H9 (cell line): Measurements from ENCODE around the gene GRID1. TPM values are rescaled to one million over a fixed set of nuclear protein-coding genes. Genes with fewer than 3 reads are reported as not detected.

Source experiments
- DNase-seq: peaks from one replicate; pipeline ENCODE4 v3.0.0-alpha.2; 2017
- H2AFZ ChIP-seq: one replicate; pipeline ENCODE4 v1.6.1; 2013; ENCODE audit warnings: mild to moderate bottlenecking, low read length, control low read depth, moderate library complexity
- H2AK5ac ChIP-seq: 2 replicates; pipeline ENCODE4 v1.6.1; 2013; ENCODE audit warnings: low read length, control low read depth, mixed read lengths; ENCODE audit not compliant: insufficient read length
- H2BK120ac ChIP-seq: one replicate; pipeline ENCODE4 v1.6.1; 2013; ENCODE audit warnings: low read depth, mild to moderate bottlenecking, low read length, control low read depth, inconsistent platforms; ENCODE audit not compliant: poor library complexity, severe bottlenecking
- H2BK12ac ChIP-seq: 2 replicates; pipeline ENCODE4 v1.6.1; 2013; ENCODE audit warnings: low read length, control low read depth, mixed read lengths, low read depth; ENCODE audit not compliant: insufficient read length
- H2BK15ac ChIP-seq: 2 replicates; pipeline ENCODE4 v1.6.1; 2013; ENCODE audit warnings: low read depth, low read length, control low read depth
- H2BK20ac ChIP-seq: one replicate; pipeline ENCODE4 v1.6.1; 2013; ENCODE audit warnings: low read depth, mild to moderate bottlenecking, low read length, control low read depth, inconsistent platforms; ENCODE audit not compliant: poor library complexity, severe bottlenecking
- H2BK5ac ChIP-seq: 2 replicates; pipeline ENCODE4 v1.6.1; 2013; ENCODE audit warnings: low read length, control low read depth, mixed read lengths; ENCODE audit not compliant: insufficient read length
- H3K14ac ChIP-seq: 2 replicates; pipeline ENCODE4 v1.6.1; 2013; ENCODE audit warnings: low read length, control low read depth; ENCODE audit not compliant: insufficient read depth
- H3K18ac ChIP-seq: 2 replicates; pipeline ENCODE4 v1.6.1; 2013; ENCODE audit warnings: low read depth, mild to moderate bottlenecking, mixed read lengths, low read length, control low read depth; ENCODE audit not compliant: insufficient read length
- H3K23ac ChIP-seq: 2 replicates; pipeline ENCODE4 v1.6.1; 2013; ENCODE audit warnings: low read length, control low read depth, mixed read lengths, low read depth; ENCODE audit not compliant: insufficient read length
- H3K23me2 ChIP-seq: 2 replicates; pipeline ENCODE4 v1.6.1; 2013; ENCODE audit warnings: low read depth, mild to moderate bottlenecking, mixed read lengths, low read length, control low read depth; ENCODE audit not compliant: insufficient read length, poor library complexity, severe bottlenecking
- H3K27ac ChIP-seq: 2 replicates; pipeline ENCODE4 v1.5.1; 2013; ENCODE audit warnings: low read length, control low read depth, mixed read lengths, low read depth; ENCODE audit not compliant: insufficient read length
- H3K27me3 ChIP-seq: 2 replicates; pipeline ENCODE4 v1.6.1; 2013; ENCODE audit warnings: low read length, control low read depth, inconsistent platforms; ENCODE audit not compliant: insufficient read depth
- H3K4ac ChIP-seq: 2 replicates; pipeline ENCODE4 v1.6.1; 2013; ENCODE audit warnings: low read depth, mild to moderate bottlenecking, control low read depth, inconsistent platforms, low read length, moderate library complexity
- H3K4me1 ChIP-seq: 2 replicates; pipeline ENCODE4 v1.6.1; 2013; ENCODE audit warnings: low read length, control low read depth, inconsistent platforms; ENCODE audit not compliant: insufficient read depth
- H3K4me2 ChIP-seq: 2 replicates; pipeline ENCODE4 v1.6.1; 2013; ENCODE audit warnings: low read length, control low read depth, mixed read lengths; ENCODE audit not compliant: insufficient read length, insufficient read depth
- H3K56ac ChIP-seq: 2 replicates; pipeline ENCODE4 v1.6.1; 2013; ENCODE audit warnings: low read depth, mild to moderate bottlenecking, mixed read lengths, low read length, control low read depth; ENCODE audit not compliant: insufficient read length
- H3K79me1 ChIP-seq: 2 replicates; pipeline ENCODE4 v1.6.1; 2013; ENCODE audit warnings: low read depth, mild to moderate bottlenecking, moderate library complexity, low read length, control low read depth, inconsistent platforms; ENCODE audit not compliant: insufficient read depth, poor library complexity, severe bottlenecking
- H3K79me2 ChIP-seq: 2 replicates; pipeline ENCODE4 v1.6.1; 2013; ENCODE audit warnings: low read length, control low read depth, inconsistent platforms; ENCODE audit not compliant: insufficient read depth
- H3K9ac ChIP-seq: 2 replicates; pipeline ENCODE4 v1.6.1; 2013; ENCODE audit warnings: low read length, control low read depth, mixed read lengths; ENCODE audit not compliant: insufficient read length; ENCODE audit errors: extremely low read depth
- H3K9me3 ChIP-seq: one replicate; pipeline ENCODE4 v1.6.1; 2013; ENCODE audit warnings: low read depth, low read length, inconsistent platforms; ENCODE audit not compliant: control insufficient read depth
- H3T11ph ChIP-seq: one replicate; pipeline ENCODE4 v1.6.1; 2013; ENCODE audit warnings: mild to moderate bottlenecking, low read length, control low read depth, inconsistent platforms
- H4K20me1 ChIP-seq: one replicate; pipeline ENCODE4 v1.6.1; 2013; ENCODE audit not compliant: control insufficient read depth, insufficient read length, insufficient read depth
- H4K5ac ChIP-seq: 2 replicates; pipeline ENCODE4 v1.6.1; 2013; ENCODE audit warnings: low read depth, mild to moderate bottlenecking, mixed read lengths, low read length, control low read depth; ENCODE audit not compliant: insufficient read length
- H4K8ac ChIP-seq: replicated peaks from 2 replicates; pipeline ENCODE4 v1.6.1; 2013; ENCODE audit warnings: low read length, control low read depth, mixed read lengths, low read depth; ENCODE audit not compliant: insufficient read length
- H4K91ac ChIP-seq: 2 replicates; pipeline ENCODE4 v1.6.1; 2013; ENCODE audit warnings: low read depth, mild to moderate bottlenecking, moderate library complexity, mixed read lengths, low read length, control low read depth; ENCODE audit not compliant: insufficient read length
- H3K27ac Mint-ChIP-seq, 3 experiments: 2 replicates in 2 of 3; 3 replicates in 1 of 3; pipeline ENCODE4 v1.8.0; 2020 to 2021; ENCODE audit warnings: mixed read lengths in 3 of 3, mild to moderate bottlenecking in 1 of 3, moderate library complexity in 1 of 3
- H3K27me3 Mint-ChIP-seq: 2 replicates; pipeline ENCODE4 v1.8.0; 2021; ENCODE audit warnings: low read depth, mild to moderate bottlenecking, moderate library complexity, mixed read lengths
- H3K36me3 Mint-ChIP-seq, 3 experiments: 2 replicates in 2 of 3; 3 replicates in 1 of 3; pipeline ENCODE4 v1.8.0; 2020 to 2021; ENCODE audit warnings: low read depth in 3 of 3, mixed read lengths in 3 of 3; ENCODE audit not compliant: insufficient read depth in 1 of 3
- H3K4me1 Mint-ChIP-seq, 2 experiments: 2 replicates each; pipeline ENCODE4 v1.8.0; 2020; ENCODE audit warnings: mixed read lengths in 2 of 2
- H3K4me3 Mint-ChIP-seq, 2 experiments: 2 replicates in 1 of 2; 3 replicates in 1 of 2; pipeline ENCODE4 v1.8.0; 2020 to 2021; ENCODE audit warnings: mild to moderate bottlenecking in 2 of 2, mixed read lengths in 2 of 2, moderate library complexity in 1 of 2
- H3K9me3 Mint-ChIP-seq, 2 experiments: 2 replicates in 1 of 2; 3 replicates in 1 of 2; pipeline ENCODE4 v1.8.0; 2020; ENCODE audit warnings: mild to moderate bottlenecking in 2 of 2, mixed read lengths in 2 of 2, moderate library complexity in 1 of 2
- CTCF ChIP-seq: fragments of 200-600 bp; sonication (generic); conservative IDR thresholded peaks from 3 replicates; pipeline ENCODE4 v1.8.0; 2021; ENCODE audit warnings: antibody characterized with exemption, mild to moderate bottlenecking
- WGBS: extraction: QIAGEN DNeasy Blood & Tissue Kit; methylation state at CpG from one replicate; pipeline ENCODE4 v1.1.7; 2013; ENCODE audit warnings: missing lambda C conversion rate, low lambda C conversion rate, mixed read lengths; ENCODE audit not compliant: insufficient read length; ENCODE audit errors: extremely low coverage; 5-methylcytosine and 5-hydroxymethylcytosine counted together
- total RNA-seq: library from RNA; stranded (reverse); gene quantifications from 2 replicates; pipeline ENCODE4 v1.2.1, GENCODE V29; 2021

Gene GRID1
- total RNA-seq, 1 experiment from 2014 or later = 0.35 TPM

DNA sequence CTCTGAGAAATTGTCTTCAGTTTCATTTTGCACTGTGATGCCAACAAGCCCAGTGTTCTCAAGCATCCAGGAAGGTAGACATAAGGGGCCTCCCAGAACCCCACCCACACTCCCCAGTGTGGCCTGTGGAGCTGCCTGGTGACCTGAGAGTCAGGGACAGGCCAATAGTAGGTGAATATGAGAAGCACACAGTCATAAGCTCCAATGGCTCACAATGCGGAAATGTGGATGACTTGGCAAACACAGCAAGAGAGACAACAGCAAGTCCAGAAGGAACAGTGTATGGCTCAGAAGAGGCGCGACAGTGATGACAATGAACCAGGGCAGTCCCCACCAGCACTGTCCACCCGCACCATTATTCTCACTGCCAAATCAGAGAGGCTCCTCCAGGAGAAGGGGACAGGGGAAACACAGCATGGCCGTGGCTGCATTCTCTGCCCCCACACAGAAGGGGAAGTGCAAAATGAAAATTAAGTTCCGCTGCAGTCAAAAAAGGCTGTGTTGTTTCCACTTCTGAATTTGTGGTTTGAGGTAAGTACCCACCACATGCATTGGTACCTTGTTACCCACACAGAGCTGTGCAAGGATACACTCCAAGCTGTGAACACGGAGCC, 419.8 kb downstream of the GRID1 start:
- no peaks in the 10 kb centered on the region for H3K79me2 ChIP-seq
- no peaks in the 10 kb centered on the region; the same call in 1 of the 2 replicates for H3K27me3 Mint-ChIP-seq
- H2BK5ac ChIP-seq = no peak overlapping the region
- H3K27ac ChIP-seq = no peak overlapping the region
- H3K4me3 Mint-ChIP-seq = no peak overlapping the region
- H2BK20ac ChIP-seq = no peak overlapping the region
- no peaks in the 10 kb centered on the region for H3K79me1 ChIP-seq
- no peak overlapping the region for H2BK15ac ChIP-seq
- no peaks in the 10 kb centered on the region for H3K23me2 ChIP-seq
- H3K36me3 Mint-ChIP-seq = no peaks in the 10 kb centered on the region
- H3K4me2 ChIP-seq = no peak overlapping the region
- H3K4me1 Mint-ChIP-seq = no peaks in the 10 kb centered on the region
- TF ChIP-seq CTCF = no peak
- H3K9ac ChIP-seq = no peak overlapping the region
- H2BK12ac ChIP-seq = no peak overlapping the region
- H2AFZ ChIP-seq = no peak overlapping the region
- H2AK5ac ChIP-seq = no peak overlapping the region
- no peak overlapping the region for H3K14ac ChIP-seq
- no peak overlapping the region for H3K23ac ChIP-seq
- no peak overlapping the region for H3K27ac Mint-ChIP-seq
- no peak for DNase-seq
- no peak overlapping the region for H3K56ac ChIP-seq
- H2BK120ac ChIP-seq = no peak overlapping the region
- no peak overlapping the region for H3K18ac ChIP-seq
- H3K27me3 ChIP-seq = no peaks in the 10 kb centered on the region
- no peak overlapping the region for H3T11ph ChIP-seq
- no peak overlapping the region for H4K91ac ChIP-seq
- no peak overlapping the region for H4K5ac ChIP-seq
- H3K9me3 ChIP-seq = no peaks in the 10 kb centered on the region
- H3K9me3 Mint-ChIP-seq = no peaks in the 10 kb centered on the region
- H4K20me1 ChIP-seq = no peaks in the 10 kb centered on the region
- no peak overlapping the region for H4K8ac ChIP-seq
- H3K4ac ChIP-seq = no peak overlapping the region
- WGBS = no CpG with 5 or more reads among the region's 7 CpGs
- no peaks in the 10 kb centered on the region for H3K4me1 ChIP-seq
